Measurements from ENCODE around the gene CYP2C19. TPM values are rescaled to one million over a fixed set of nuclear protein-coding genes. Genes with fewer than 3 reads are reported as not detected.
"Not testable (repeated sequence)": the region's sequence is repeated elsewhere in the genome, so short reads cannot be mapped to it uniquely, and the experiment has no call there.

The CYP2C19 gene
- total RNA-seq, 2 experiments from 2014 or later, result not detected

DNA sequence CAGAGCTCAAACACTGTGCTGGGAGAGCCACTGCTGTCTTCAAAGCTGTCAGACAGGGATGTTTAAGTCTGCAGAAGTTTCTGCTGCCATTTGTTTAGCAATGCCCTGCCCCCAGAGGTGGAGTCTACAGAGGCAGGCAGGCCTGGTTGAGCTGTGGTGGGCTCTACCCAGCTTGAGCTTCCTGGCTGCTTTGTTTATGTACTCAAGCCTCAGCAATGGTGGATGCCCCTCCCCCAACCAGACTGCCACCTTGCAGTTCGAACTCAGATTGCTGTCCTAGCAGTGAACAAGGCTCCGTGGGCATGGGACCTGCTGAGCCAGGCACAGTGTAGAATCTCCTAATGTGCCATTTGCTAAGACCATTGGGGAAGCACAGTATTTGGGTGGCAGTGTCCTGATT is 4.6 kb upstream of the CYP2C19 start:
- Mint-ChIP-seq H3K36me3 (ENCODE audit: low read depth) (no peaks in the 10 kb centered on the region), H3K4me3 (no peak overlapping the region), H3K27ac (no peak overlapping the region), H3K9me3 (peaks cover 4% of the 10 kb centered on the region), H3K4me1 (ENCODE audit: low read depth) (no peaks in the 10 kb centered on the region), H3K27me3 (no peaks in the 10 kb centered on the region)
- DNase-seq (peak in 1 of 14 experiments; percentile 3), ATAC-seq (ENCODE audit: poor library complexity) (no peak)
- Histone ChIP-seq H3K27me3 (ENCODE audit: control insufficient read depth in 1 of 2, insufficient read depth in 2 of 2, low read length in 2 of 2) (no peaks in the 10 kb centered on the region), H3K4me3 (ENCODE audit: low read length) (no peak overlapping the region), H3K27ac (ENCODE audit: low read depth in 1 of 2, low read length in 2 of 2) (no peak overlapping the region), H3K9me3 (ENCODE audit: control insufficient read depth in 1 of 2, insufficient read depth in 1 of 2, low read length in 2 of 2) (peaks cover 0 to 7% of the 10 kb centered on the region in 2 experiments), H3K4me1 (ENCODE audit: insufficient read depth, low read length) (no peaks in the 10 kb centered on the region), H3K36me3 (ENCODE audit: insufficient read depth, low read length) (no peaks in the 10 kb centered on the region)
- CTCF ChIA-PET, result no interaction called here
- intact Hi-C loops (cut with DNase I, micrococcal nuclease), result no loop called here
- POLR2A ChIA-PET, result no interaction called here
- TF ChIP-seq, protein P1, sequence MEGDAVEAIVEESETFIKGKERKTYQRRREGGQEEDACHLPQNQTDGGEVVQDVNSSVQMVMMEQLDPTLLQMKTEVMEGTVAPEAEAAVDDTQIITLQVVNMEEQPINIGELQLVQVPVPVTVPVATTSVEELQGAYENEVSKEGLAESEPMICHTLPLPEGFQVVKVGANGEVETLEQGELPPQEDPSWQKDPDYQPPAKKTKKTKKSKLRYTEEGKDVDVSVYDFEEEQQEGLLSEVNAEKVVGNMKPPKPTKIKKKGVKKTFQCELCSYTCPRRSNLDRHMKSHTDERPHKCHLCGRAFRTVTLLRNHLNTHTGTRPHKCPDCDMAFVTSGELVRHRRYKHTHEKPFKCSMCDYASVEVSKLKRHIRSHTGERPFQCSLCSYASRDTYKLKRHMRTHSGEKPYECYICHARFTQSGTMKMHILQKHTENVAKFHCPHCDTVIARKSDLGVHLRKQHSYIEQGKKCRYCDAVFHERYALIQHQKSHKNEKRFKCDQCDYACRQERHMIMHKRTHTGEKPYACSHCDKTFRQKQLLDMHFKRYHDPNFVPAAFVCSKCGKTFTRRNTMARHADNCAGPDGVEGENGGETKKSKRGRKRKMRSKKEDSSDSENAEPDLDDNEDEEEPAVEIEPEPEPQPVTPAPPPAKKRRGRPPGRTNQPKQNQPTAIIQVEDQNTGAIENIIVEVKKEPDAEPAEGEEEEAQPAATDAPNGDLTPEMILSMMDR (IDR thresholded peaks at IDR 0.05), result no peak

DNA sequence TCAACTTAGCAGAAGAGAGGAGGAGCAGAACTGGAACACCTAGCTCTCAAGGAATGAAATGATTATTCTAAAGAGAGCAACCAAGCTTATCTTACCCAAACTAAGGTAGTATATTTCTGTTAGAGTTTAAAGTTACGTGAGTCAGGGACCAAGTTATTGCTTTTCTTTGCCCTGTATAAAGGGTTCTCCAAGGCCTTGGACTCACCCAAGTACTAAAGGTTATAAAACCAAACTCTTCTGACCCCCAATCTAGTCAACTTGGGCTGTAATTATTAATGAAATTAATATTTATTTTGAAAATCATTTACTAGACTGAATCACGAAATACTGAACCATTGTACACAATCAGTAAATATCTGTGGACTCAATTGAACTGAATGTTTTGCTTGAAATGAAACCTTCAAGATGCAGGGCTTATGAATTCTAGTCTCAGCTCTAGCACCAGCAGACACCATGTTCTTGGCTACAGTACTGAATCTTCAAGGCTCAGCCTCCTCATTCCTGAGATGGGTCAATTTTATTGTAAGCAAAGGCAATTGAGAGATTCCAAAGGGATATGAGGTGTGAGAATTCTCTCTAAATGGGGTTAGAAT is 1.8 kb upstream of the CYP2C19 start:
- no peak overlapping the region for H3K4me3 Mint-ChIP-seq
- H3K27ac Mint-ChIP-seq, result no peak overlapping the region
- no peaks in the 10 kb centered on the region for H3K4me1 ChIP-seq (ENCODE audit: insufficient read depth, low read length)
- peaks cover 0 to 7% of the 10 kb centered on the region in 2 experiments for H3K9me3 ChIP-seq (ENCODE audit: control insufficient read depth in 1 of 2, insufficient read depth in 1 of 2, low read length in 2 of 2)
- no peaks in the 10 kb centered on the region for H3K27me3 Mint-ChIP-seq
- H3K27me3 ChIP-seq (ENCODE audit: control insufficient read depth in 1 of 2, insufficient read depth in 2 of 2, low read length in 2 of 2), result no peaks in the 10 kb centered on the region
- no peaks in the 10 kb centered on the region for H3K4me1 Mint-ChIP-seq (ENCODE audit: low read depth)
- H3K36me3 Mint-ChIP-seq (ENCODE audit: low read depth), result no peaks in the 10 kb centered on the region
- TF ChIP-seq, protein P1 (IDR thresholded peaks at IDR 0.05), result no peak
- no peaks in the 10 kb centered on the region for H3K36me3 ChIP-seq (ENCODE audit: insufficient read depth, low read length)
- no peak for ATAC-seq (ENCODE audit: poor library complexity)
- CTCF ChIA-PET, result no interaction called here
- DNase-seq, result no peak
- peaks cover 4% of the 10 kb centered on the region for H3K9me3 Mint-ChIP-seq
- no peak overlapping the region for H3K27ac ChIP-seq (ENCODE audit: low read depth in 1 of 2, low read length in 2 of 2)
- POLR2A ChIA-PET, result no interaction called here
- intact Hi-C loops (cut with DNase I, micrococcal nuclease), result no loop called here
- H3K4me3 ChIP-seq (ENCODE audit: low read length), result no peak overlapping the region

DNA sequence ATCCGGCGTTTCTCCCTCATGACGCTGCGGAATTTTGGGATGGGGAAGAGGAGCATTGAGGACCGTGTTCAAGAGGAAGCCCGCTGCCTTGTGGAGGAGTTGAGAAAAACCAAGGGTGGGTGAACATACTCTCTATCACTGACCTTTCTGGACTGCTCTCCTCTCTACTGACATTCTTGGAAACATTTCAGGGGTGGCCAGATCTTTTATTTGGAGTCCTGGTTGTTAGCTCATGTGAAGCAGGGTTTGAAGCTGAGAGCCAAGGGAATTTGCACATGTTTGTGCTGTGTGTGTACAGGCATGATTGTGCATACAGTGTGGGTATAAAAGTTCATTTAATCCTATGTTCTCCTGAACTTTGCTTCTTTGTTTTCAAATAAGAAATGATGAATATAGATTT is 12.9 kb downstream of the CYP2C19 start:
- H3K4me3 Mint-ChIP-seq; H3K27ac ChIP-seq (ENCODE audit: low read depth in 1 of 2, low read length in 2 of 2); H3K27me3 ChIP-seq (ENCODE audit: control insufficient read depth in 1 of 2, insufficient read depth in 2 of 2, low read length in 2 of 2); DNase-seq; ATAC-seq (ENCODE audit: poor library complexity); intact Hi-C loops (cut with DNase I, micrococcal nuclease); H3K4me1 Mint-ChIP-seq (ENCODE audit: low read depth); H3K4me1 ChIP-seq (ENCODE audit: insufficient read depth, low read length); H3K27me3 Mint-ChIP-seq; CTCF ChIA-PET; H3K4me3 ChIP-seq (ENCODE audit: low read length); H3K36me3 ChIP-seq (ENCODE audit: insufficient read depth, low read length); H3K9me3 Mint-ChIP-seq; POLR2A ChIA-PET; H3K9me3 ChIP-seq (ENCODE audit: control insufficient read depth in 1 of 2, insufficient read depth in 1 of 2, low read length in 2 of 2); H3K36me3 Mint-ChIP-seq (ENCODE audit: low read depth); H3K27ac Mint-ChIP-seq: not testable (repeated sequence)

DNA sequence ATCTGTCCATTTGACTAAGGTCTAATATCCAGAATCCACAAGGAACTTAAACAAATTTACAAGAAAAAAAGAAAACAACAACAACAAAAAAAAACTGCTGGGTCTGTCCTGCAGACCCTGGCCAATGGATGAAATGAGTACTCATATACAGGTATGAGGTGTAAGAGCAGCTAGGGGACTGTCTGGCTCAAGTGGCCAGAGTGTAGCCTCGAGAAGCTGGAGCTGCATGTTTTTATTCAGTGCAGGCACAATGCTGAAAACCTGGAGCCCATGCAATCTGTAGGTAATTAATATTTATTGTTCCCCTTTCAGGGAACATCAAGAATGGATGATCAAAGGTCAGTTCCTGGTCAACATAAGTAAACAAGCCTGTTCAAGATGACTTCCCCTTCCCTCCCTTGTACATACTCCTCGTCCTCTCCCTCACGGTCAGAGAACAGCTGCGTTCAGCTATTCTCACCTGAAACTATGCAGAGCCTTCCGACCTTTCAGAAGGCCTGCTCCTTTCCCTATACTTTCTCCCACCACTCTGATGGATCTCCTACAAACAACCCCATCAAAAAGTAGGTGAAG is 15.5 kb downstream of the CYP2C19 start:
- no peaks in the 10 kb centered on the region for H3K4me1 ChIP-seq (ENCODE audit: insufficient read depth, low read length)
- H3K36me3 ChIP-seq (ENCODE audit: insufficient read depth, low read length), result no peaks in the 10 kb centered on the region
- H3K4me3 Mint-ChIP-seq, result no peak overlapping the region
- no peak overlapping the region for H3K4me3 ChIP-seq (ENCODE audit: low read length)
- DNase-seq (no peak), ATAC-seq (ENCODE audit: poor library complexity) (no peak)
- TF ChIP-seq, protein P1 (IDR thresholded peaks at IDR 0.05), result no peak
- ChIA-PET POLR2A (no interaction called here), CTCF (no interaction called here)
- no peaks in the 10 kb centered on the region for H3K4me1 Mint-ChIP-seq (ENCODE audit: low read depth)
- no peak overlapping the region for H3K27ac ChIP-seq (ENCODE audit: low read depth in 1 of 2, low read length in 2 of 2)
- H3K27me3 ChIP-seq (ENCODE audit: control insufficient read depth in 1 of 2, insufficient read depth in 2 of 2, low read length in 2 of 2), result no peaks in the 10 kb centered on the region
- no peaks in the 10 kb centered on the region for H3K27me3 Mint-ChIP-seq
- no peak overlapping the region for H3K27ac Mint-ChIP-seq
- intact Hi-C loops (cut with DNase I, micrococcal nuclease), result no loop called here
- H3K9me3 ChIP-seq (ENCODE audit: control insufficient read depth in 1 of 2, insufficient read depth in 1 of 2, low read length in 2 of 2), result no peaks in the 10 kb centered on the region
- H3K36me3 Mint-ChIP-seq (ENCODE audit: low read depth), result no peaks in the 10 kb centered on the region
- H3K9me3 Mint-ChIP-seq, result peaks cover 4% of the 10 kb centered on the region

Measured in CD4-positive, alpha-beta T cell (primary cell).